ENCODE data around the gene RELL1. TPM values are rescaled to one million over a fixed set of nuclear protein-coding genes. Genes with fewer than 3 reads are reported as not detected.

RELL1 gene
- total and polyA plus RNA-seq, 10 of the 15 experiments (the other 5 are each of a cell fraction or from before 2014, with no cell fraction given): 0.20 to 10.9 (median 3.9) TPM

DNA sequence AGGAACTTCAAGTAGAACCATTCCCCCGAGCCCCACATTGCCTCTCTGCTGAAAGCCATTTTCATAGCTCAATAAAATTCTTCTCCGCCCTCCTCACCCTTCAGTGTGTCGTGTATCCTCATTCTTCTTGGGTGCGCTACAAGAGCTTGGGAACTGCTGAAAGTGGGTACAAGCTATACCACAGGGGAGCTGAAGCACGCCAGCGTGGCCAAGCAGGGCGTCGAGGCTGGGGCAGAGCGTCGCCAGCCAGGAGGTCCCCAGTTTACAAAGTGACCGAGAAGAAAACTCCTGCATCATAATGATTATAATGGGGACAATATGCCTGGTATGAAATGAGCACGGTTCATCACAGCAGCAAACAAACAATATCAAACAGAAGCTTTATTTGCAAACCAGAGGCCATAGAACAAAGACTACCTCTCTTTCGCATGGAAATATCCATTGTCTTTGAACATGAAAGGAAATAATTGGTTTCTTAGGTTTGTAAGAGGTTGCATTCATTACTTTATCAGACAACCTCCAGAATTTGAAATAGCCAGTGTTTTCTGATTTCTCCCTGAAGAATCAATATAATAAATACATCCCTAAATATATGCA is 34.3 kb downstream of the RELL1 start:
- no peaks in the 10 kb centered on the region; the same call in 1 of the 2 replicates for H3K79me2 ChIP-seq (ENCODE audit: control insufficient read depth, insufficient read depth, low read length)
- no peak for TF ChIP-seq MTA3 (IDR thresholded peaks at IDR 0.05; ENCODE audit: borderline replicate concordance, low read length)
- TF ChIP-seq, protein P1, sequence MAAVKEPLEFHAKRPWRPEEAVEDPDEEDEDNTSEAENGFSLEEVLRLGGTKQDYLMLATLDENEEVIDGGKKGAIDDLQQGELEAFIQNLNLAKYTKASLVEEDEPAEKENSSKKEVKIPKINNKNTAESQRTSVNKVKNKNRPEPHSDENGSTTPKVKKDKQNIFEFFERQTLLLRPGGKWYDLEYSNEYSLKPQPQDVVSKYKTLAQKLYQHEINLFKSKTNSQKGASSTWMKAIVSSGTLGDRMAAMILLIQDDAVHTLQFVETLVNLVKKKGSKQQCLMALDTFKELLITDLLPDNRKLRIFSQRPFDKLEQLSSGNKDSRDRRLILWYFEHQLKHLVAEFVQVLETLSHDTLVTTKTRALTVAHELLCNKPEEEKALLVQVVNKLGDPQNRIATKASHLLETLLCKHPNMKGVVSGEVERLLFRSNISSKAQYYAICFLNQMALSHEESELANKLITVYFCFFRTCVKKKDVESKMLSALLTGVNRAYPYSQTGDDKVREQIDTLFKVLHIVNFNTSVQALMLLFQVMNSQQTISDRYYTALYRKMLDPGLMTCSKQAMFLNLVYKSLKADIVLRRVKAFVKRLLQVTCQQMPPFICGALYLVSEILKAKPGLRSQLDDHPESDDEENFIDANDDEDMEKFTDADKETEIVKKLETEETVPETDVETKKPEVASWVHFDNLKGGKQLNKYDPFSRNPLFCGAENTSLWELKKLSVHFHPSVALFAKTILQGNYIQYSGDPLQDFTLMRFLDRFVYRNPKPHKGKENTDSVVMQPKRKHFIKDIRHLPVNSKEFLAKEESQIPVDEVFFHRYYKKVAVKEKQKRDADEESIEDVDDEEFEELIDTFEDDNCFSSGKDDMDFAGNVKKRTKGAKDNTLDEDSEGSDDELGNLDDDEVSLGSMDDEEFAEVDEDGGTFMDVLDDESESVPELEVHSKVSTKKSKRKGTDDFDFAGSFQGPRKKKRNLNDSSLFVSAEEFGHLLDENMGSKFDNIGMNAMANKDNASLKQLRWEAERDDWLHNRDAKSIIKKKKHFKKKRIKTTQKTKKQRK (IDR thresholded peaks at IDR 0.05; ENCODE audit: low read depth, low read length): no peak
- TF ChIP-seq, protein P2, sequence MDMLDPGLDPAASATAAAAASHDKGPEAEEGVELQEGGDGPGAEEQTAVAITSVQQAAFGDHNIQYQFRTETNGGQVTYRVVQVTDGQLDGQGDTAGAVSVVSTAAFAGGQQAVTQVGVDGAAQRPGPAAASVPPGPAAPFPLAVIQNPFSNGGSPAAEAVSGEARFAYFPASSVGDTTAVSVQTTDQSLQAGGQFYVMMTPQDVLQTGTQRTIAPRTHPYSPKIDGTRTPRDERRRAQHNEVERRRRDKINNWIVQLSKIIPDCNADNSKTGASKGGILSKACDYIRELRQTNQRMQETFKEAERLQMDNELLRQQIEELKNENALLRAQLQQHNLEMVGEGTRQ (IDR thresholded peaks at IDR 0.05; ENCODE audit: borderline replicate concordance, low read depth, low read length): no peak
- no peak for TF ChIP-seq RB1 (IDR thresholded peaks at IDR 0.05; ENCODE audit: borderline replicate concordance)
- TF ChIP-seq SIX5 (IDR thresholded peaks at IDR 0.05; ENCODE audit: low read depth, low read length, severe bottlenecking): no peak
- TF ChIP-seq IRF4 (IDR thresholded peaks at IDR 0.05; ENCODE audit: low read depth, low read length): no peak
- TF ChIP-seq, protein P3, sequence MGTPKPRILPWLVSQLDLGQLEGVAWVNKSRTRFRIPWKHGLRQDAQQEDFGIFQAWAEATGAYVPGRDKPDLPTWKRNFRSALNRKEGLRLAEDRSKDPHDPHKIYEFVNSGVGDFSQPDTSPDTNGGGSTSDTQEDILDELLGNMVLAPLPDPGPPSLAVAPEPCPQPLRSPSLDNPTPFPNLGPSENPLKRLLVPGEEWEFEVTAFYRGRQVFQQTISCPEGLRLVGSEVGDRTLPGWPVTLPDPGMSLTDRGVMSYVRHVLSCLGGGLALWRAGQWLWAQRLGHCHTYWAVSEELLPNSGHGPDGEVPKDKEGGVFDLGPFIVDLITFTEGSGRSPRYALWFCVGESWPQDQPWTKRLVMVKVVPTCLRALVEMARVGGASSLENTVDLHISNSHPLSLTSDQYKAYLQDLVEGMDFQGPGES (IDR thresholded peaks at IDR 0.05): no peak
- TF ChIP-seq HCFC1 (IDR thresholded peaks at IDR 0.05; ENCODE audit: low read length): no peak
- no peak for TF ChIP-seq SMARCA5 (IDR thresholded peaks at IDR 0.05)
- TF ChIP-seq MEF2A (IDR thresholded peaks at IDR 0.05; ENCODE audit: insufficient read depth, low read depth, low read length): no peak
- no peak for TF ChIP-seq CHD1 (IDR thresholded peaks at IDR 0.05; ENCODE audit: low read depth, low read length)
- TF ChIP-seq, protein P4, sequence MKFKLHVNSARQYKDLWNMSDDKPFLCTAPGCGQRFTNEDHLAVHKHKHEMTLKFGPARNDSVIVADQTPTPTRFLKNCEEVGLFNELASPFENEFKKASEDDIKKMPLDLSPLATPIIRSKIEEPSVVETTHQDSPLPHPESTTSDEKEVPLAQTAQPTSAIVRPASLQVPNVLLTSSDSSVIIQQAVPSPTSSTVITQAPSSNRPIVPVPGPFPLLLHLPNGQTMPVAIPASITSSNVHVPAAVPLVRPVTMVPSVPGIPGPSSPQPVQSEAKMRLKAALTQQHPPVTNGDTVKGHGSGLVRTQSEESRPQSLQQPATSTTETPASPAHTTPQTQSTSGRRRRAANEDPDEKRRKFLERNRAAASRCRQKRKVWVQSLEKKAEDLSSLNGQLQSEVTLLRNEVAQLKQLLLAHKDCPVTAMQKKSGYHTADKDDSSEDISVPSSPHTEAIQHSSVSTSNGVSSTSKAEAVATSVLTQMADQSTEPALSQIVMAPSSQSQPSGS (IDR thresholded peaks at IDR 0.05; ENCODE audit: low read length): no peak
- TF ChIP-seq NFYA (IDR thresholded peaks at IDR 0.05; ENCODE audit: borderline replicate concordance, low read depth, low read length): no peak
- TF ChIP-seq PAX8 (IDR thresholded peaks at IDR 0.05): no peak
- TF ChIP-seq, protein P5, sequence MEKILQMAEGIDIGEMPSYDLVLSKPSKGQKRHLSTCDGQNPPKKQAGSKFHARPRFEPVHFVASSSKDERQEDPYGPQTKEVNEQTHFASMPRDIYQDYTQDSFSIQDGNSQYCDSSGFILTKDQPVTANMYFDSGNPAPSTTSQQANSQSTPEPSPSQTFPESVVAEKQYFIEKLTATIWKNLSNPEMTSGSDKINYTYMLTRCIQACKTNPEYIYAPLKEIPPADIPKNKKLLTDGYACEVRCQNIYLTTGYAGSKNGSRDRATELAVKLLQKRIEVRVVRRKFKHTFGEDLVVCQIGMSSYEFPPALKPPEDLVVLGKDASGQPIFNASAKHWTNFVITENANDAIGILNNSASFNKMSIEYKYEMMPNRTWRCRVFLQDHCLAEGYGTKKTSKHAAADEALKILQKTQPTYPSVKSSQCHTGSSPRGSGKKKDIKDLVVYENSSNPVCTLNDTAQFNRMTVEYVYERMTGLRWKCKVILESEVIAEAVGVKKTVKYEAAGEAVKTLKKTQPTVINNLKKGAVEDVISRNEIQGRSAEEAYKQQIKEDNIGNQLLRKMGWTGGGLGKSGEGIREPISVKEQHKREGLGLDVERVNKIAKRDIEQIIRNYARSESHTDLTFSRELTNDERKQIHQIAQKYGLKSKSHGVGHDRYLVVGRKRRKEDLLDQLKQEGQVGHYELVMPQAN (conservative IDR thresholded peaks at IDR 0.05): no peak

More for the DNA sequence above, 34.3 kb downstream of the RELL1 start:
- Histone ChIP-seq H3K27me3 (replicated peaks in 1 of 2; ENCODE audit: control insufficient read depth in 2 of 2, insufficient read depth in 2 of 2, low read length in 1 of 2) (no peaks in the 10 kb centered on the region), H2AFZ (ENCODE audit: control insufficient read depth, low read depth, low read length) (no peak overlapping the region), H3K27ac (ENCODE audit: control insufficient read depth, insufficient read depth) (no peak overlapping the region), H3K4me3 (no peak overlapping the region), H3K4me1 (ENCODE audit: control insufficient read depth, insufficient read depth, low read length) (peaks cover 8% of the 10 kb centered on the region; the same call in 1 of the 2 replicates), H4K20me1 (ENCODE audit: control insufficient read depth, insufficient read depth) (no peaks in the 10 kb centered on the region), H3K36me3 (ENCODE audit: control insufficient read depth in 2 of 2, insufficient read depth in 2 of 2, low read length in 1 of 2) (peaks cover 2 to 4% of the 10 kb centered on the region in 2 experiments), H3K9ac (ENCODE audit: control insufficient read depth, insufficient read depth, low read length) (no peak overlapping the region), H3K4me2 (ENCODE audit: control insufficient read depth, insufficient read depth) (no peak overlapping the region), H3K9me3 (replicated peaks; ENCODE audit: control insufficient read depth, insufficient read depth, low read length) (peaks cover 10% of the 10 kb centered on the region; the same call in 2 of the 3 replicates)
- no peak for FAIRE-seq
- intact Hi-C loops (cut with micrococcal nuclease; ENCODE audit: unreplicated experiment) (no loop called here), in situ Hi-C loops (cut with MboI) (no loop called here)
- ChIA-PET RAD21 (ENCODE audit: unreplicated experiment) (interaction anchor here (0.9 to 1.1 kb wide), 2 partner anchors 10 to 49 kb away, joined by 3 to 4 read pairs; no protein-coding TSS in a partner anchor), CTCF (interaction anchor here (1.1 to 1.4 kb wide), 2 partner anchors 14 to 20 kb away, joined by 3 to 4 read pairs; no protein-coding TSS in a partner anchor), SMC1A (ENCODE audit: uncharacterized antibody, unreplicated experiment) (interaction anchor here (0.8 to 1.6 kb wide), 3 partner anchors 10 to 31 kb away, joined by 3 to 4 read pairs (median 4); no protein-coding TSS in a partner anchor), POLR2A (interaction anchor here (0.8 kb wide), 1 partner anchor 15 kb away, joined by 3 read pairs; no protein-coding TSS in a partner anchor)
- no peak for ATAC-seq
- DNase-seq (ENCODE audit: low read depth, low spot score): no peak
- BruUV-seq (replicated peaks): no TSS peak
- 82% methylated on average over 13 of the region's 13 CpGs for WGBS (ENCODE audit: insufficient coverage, insufficient replicate concordance, low lambda C conversion rate, missing lambda C conversion rate)
